Sigmoid colon (tissue), 7 donors: ENCODE results near the gene DLD. TPM values are rescaled to one million over a fixed set of nuclear protein-coding genes. Genes with fewer than 3 reads are reported as not detected.

Experiments used
- DNase-seq: peaks from one replicate; pipeline ENCODE4 v3.0.0-alpha.2; 2019
- H3K27ac ChIP-seq, 4 donors: fragments of 200-600 bp; sonication (generic); one replicate each; pipeline ENCODE4 v1.5.1; 2016 to 2019; ENCODE audit warnings: mild to moderate bottlenecking in 1 of 4
- H3K27me3 ChIP-seq, 3 donors: fragments of 200-600 bp; sonication (generic); one replicate each; pipeline ENCODE4 v1.5.1; 2019; ENCODE audit warnings: mild to moderate bottlenecking in 1 of 3
- H3K36me3 ChIP-seq, 4 donors: fragments of 200-600 bp; sonication (generic); one replicate each; pipeline ENCODE4 v1.5.1; 2016 to 2019
- H3K4me1 ChIP-seq, 4 donors: fragments of 200-600 bp; sonication (generic); one replicate each; pipeline ENCODE4 v1.5.1; 2017 to 2019
- H3K4me3 ChIP-seq, 4 donors: fragments of 200-600 bp; sonication (generic); one replicate each; pipeline ENCODE4 v1.5.1; 2017 to 2019; ENCODE audit warnings: mild to moderate bottlenecking in 2 of 4, moderate library complexity in 1 of 4
- H3K9me3 ChIP-seq, 4 donors: fragments of 200-600 bp in 3 of 4; sonication (generic) in 3 of 4; one replicate each; pipeline versions ENCODE4 v1.5.1 to v1.6.1; 2013 to 2019
- CTCF ChIP-seq, 4 experiments: fragments of 450-650 bp in 3 of 4; fragments of 200-600 bp in 1 of 4; IDR thresholded peaks; one replicate each; pipeline ENCODE4 v1.5.1; 2016 to 2019; ENCODE audit warnings: antibody characterized with exemption in 4 of 4, mild to moderate bottlenecking in 3 of 4, moderate library complexity in 2 of 4
- EP300 ChIP-seq, 4 donors: sonication (generic); formaldehyde crosslinking; IDR thresholded peaks; one replicate each; pipeline ENCODE4 v1.6.1; 2017; ENCODE audit warnings: antibody characterized with exemption in 4 of 4
- POLR2A ChIP-seq, 2 donors: fragments of 450-650 bp; IDR thresholded peaks; one replicate each; pipeline ENCODE4 v1.6.1; 2016; ENCODE audit warnings: antibody characterized with exemption in 2 of 2, mild to moderate bottlenecking in 2 of 2, moderate library complexity in 2 of 2
- POLR2AphosphoS5 ChIP-seq, 4 donors: sonication (generic); formaldehyde crosslinking; IDR thresholded peaks; one replicate each; pipeline ENCODE4 v1.6.1; 2017; ENCODE audit warnings: antibody characterized with exemption in 4 of 4
- WGBS, 2 donors: extraction: QIAGEN DNeasy Blood & Tissue Kit; methylation state at CpG; one replicate each; pipeline ENCODE4 v1.1.7; 2013; 5-methylcytosine and 5-hydroxymethylcytosine counted together
- intact Hi-C: fragments of 100-400 bp; cut with DNase I; formaldehyde crosslinking; loops from one replicate; pipeline ENCODE4 v1.15.1; 2023
- polyA plus RNA-seq, 3 donors: library from polyadenylated mRNA; stranded (reverse); fragments of 200-250 nt; gene quantifications; one replicate each; pipeline ENCODE4 v1.2.3, GENCODE V29; 2013
- total RNA-seq, 4 donors: library from RNA; depleted of rRNA; stranded (reverse); fragments of >200 nt; gene quantifications; one replicate each; pipeline ENCODE4 v1.1.0, GENCODE V29; 2016
- donor health status: healthy with polysubstance abuse.
- donor health status: Bipolar disorder and iron deficiency.
- donor health status: healthy.

DLD gene
- total and polyA plus RNA-seq, 7 donors: 82.3 to 446 (median 115) TPM

- intact Hi-C loops: loop anchor here (5.0 kb wide), 1 partner anchor 64 kb away; the partner anchor contains the start of gene LAMB1
- H3K27me3 ChIP-seq: no peaks in the 10 kb centered on the region
- DNase-seq: peak; percentile 88
- H3K9me3 ChIP-seq: no peaks in the 10 kb centered on the region
- H3K36me3 ChIP-seq: peaks cover 3 to 44% (median 12%) of the 10 kb centered on the region in 4 donors
- peak overlapping the region; percentile 81 to 90 (median 84) for H3K27ac ChIP-seq
- H3K4me3 ChIP-seq: no peak overlapping the region
- H3K4me1 ChIP-seq: peaks cover 0 to 83% (median 74%) of the 10 kb centered on the region in 4 donors
- WGBS, 2 donors: 73 to 84% methylated on average over 6 of the region's 6 CpGs
- TF ChIP-seq POLR2AphosphoS5 (IDR thresholded peaks at IDR 0.05) (peak; percentile 45 to 62 (median 56)), EP300 (IDR thresholded peaks at IDR 0.05) (peak in 1 of 4 donors; percentile 9), POLR2A (IDR thresholded peaks at IDR 0.05) (no peak)
Observed at GRCh38 chr7:107938456-107939250, 47.7 kb downstream of the DLD start.

- TF ChIP-seq EP300 (IDR thresholded peaks at IDR 0.05): peak in 1 of 4 donors; percentile 25
- TF ChIP-seq CTCF (IDR thresholded peaks at IDR 0.05): no peak
- TF ChIP-seq POLR2A (IDR thresholded peaks at IDR 0.05): no peak
- peak; percentile 34 to 60 (median 58) for TF ChIP-seq POLR2AphosphoS5 (IDR thresholded peaks at IDR 0.05)
- Histone ChIP-seq H3K4me1 (peaks cover 0 to 82% (median 66%) of the 10 kb centered on the region in 4 donors), H3K9me3 (no peaks in the 10 kb centered on the region), H3K36me3 (peaks cover 3 to 45% (median 18%) of the 10 kb centered on the region in 4 donors), H3K27ac (peak overlapping the region; percentile 81 to 90 (median 84)), H3K27me3 (no peaks in the 10 kb centered on the region), H3K4me3 (no peak overlapping the region)
- intact Hi-C loops: loop anchor here (5.0 kb wide), 1 partner anchor 62 kb away; the partner anchor contains the start of gene LAMB1
- 89 to 90% methylated on average over 16 of the region's 16 CpGs for WGBS, 2 donors
- DNase-seq: peak; percentile 90
Observed at GRCh38 chr7:107939573-107940489, 48.8 kb downstream of the DLD start.

GRCh38 chr7:107940951-107941350 is 50.0 kb downstream of the DLD start:
- 95 to 96% methylated on average over 4 of the region's 4 CpGs for WGBS, 2 donors
- DNase-seq: no peak
- Histone ChIP-seq H3K4me1 (peaks cover 0 to 79% (median 67%) of the 10 kb centered on the region in 4 donors), H3K9me3 (no peaks in the 10 kb centered on the region), H3K4me3 (no peak overlapping the region), H3K27ac (peak overlapping the region; percentile 81 to 90 (median 84)), H3K36me3 (peaks cover 3 to 44% (median 15%) of the 10 kb centered on the region in 4 donors), H3K27me3 (no peaks in the 10 kb centered on the region)
- intact Hi-C loops: no loop called here
- TF ChIP-seq POLR2A (IDR thresholded peaks at IDR 0.05) (no peak), EP300 (IDR thresholded peaks at IDR 0.05) (no peak), CTCF (IDR thresholded peaks at IDR 0.05) (no peak), POLR2AphosphoS5 (IDR thresholded peaks at IDR 0.05) (peak in 1 of 4 donors; percentile 10)

GRCh38 chr7:107943018-107943417 is 52.0 kb downstream of the DLD start:
- WGBS, 2 donors: 92 to 94% methylated on average over 4 of the region's 4 CpGs
- H3K4me3 ChIP-seq: no peak overlapping the region
- H3K27me3 ChIP-seq: no peaks in the 10 kb centered on the region
- DNase-seq: no peak
- intact Hi-C loops: no loop called here
- H3K27ac ChIP-seq: peak overlapping the region in 3 of 4 donors; percentile 18 to 68 (median 50)
- H3K4me1 ChIP-seq: peaks cover 0 to 75% (median 63%) of the 10 kb centered on the region in 4 donors
- H3K36me3 ChIP-seq: peaks cover 0 to 46% (median 22%) of the 10 kb centered on the region in 4 donors
- no peak for TF ChIP-seq POLR2AphosphoS5 (IDR thresholded peaks at IDR 0.05)
- no peak for TF ChIP-seq POLR2A (IDR thresholded peaks at IDR 0.05)
- TF ChIP-seq EP300 (IDR thresholded peaks at IDR 0.05): no peak
- TF ChIP-seq CTCF (IDR thresholded peaks at IDR 0.05): no peak
- no peaks in the 10 kb centered on the region for H3K9me3 ChIP-seq
